Purkinje cell (primary cell): ENCODE results near the gene IPO5. TPM values are rescaled to one million over a fixed set of nuclear protein-coding genes. Genes with fewer than 3 reads are reported as not detected.

Source experiments
- polyA plus RNA-seq: library from polyadenylated mRNA; unstranded; fragments of >200 nt; fragmentation: Nextera tagmentation; gene quantifications from 2 replicates; pipeline ENCODE4 v1.2.1, GENCODE V29; 2014

IPO5 gene
- 73.2 and 76.8 TPM in 2 replicates for polyA plus RNA-seq

GRCh38 chr13:97953376-97953970, at the start of gene IPO5:
Gene IPO5, plus strand, starts transcription at chr13:97953675. Its CDS starts 23,022 bp downstream, at chr13:97976697.

Other genes starting within 250 kb of the IPO5 start
- gene FARP1, start 189.4 kb downstream of the IPO5 start, polyA plus RNA-seq, result 4.8 and 19.4 TPM in 2 replicates
- gene RNF113B, start 223.6 kb downstream of the IPO5 start, polyA plus RNA-seq, result 0.69 TPM in 1 of 2 replicates, not detected in the other